ENCODE measurements around the gene KCTD2.

KCTD2 gene

GRCh38 chr17:75078284-75079022 lies 31.4 kb downstream of the KCTD2 start:
- no peak for DNase-seq

- no peak for DNase-seq
These were observed 32.0 kb downstream of the KCTD2 start for GRCh38 chr17:75079023-75079373.

- no peak for DNase-seq
These were observed 34.9 kb downstream of the KCTD2 start for GRCh38 chr17:75081611-75082540.

GRCh38 chr17:75082683-75083082 lies 35.7 kb downstream of the KCTD2 start:
- no peak for DNase-seq

GRCh38 chr17:75084039-75084660 lies 37.1 kb downstream of the KCTD2 start:
- no peak for DNase-seq

DNA sequence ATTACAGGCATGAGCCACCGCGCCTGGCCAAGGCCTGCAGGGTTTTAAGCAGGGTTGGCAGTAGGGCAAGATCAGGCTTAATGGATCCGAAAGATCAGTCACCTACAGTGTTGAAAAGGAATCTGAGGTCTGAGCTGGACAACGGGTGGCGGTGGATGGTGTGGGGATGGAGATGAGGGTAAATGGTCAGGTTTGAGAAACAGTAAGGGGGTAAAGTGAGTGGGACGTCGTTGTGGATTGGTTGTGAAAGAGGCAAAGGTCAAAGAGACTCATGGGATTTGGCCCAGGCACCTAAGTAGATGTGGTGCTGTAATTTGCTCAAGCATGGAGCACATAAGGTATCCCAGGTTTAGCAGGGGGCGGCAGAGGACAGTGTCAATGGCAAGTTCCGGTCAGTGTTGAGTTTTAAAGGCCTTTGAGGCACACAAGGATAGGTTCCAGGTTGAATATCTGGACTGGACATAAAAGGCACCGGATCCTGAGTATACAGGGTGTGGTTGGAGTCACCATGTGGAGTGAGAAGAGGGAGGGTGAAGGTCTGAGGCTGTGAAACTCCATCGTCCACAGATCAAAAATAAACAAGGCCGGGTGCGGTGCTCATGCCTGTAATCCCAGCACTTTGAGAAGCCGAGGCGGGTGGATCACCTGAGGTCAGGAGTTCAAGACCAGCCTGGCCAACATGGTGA lies 39.6 kb downstream of the KCTD2 start:
- DNase-seq = no peak

GRCh38 chr17:75087182-75087557 lies 40.1 kb downstream of the KCTD2 start:
- no peak for DNase-seq

DNA sequence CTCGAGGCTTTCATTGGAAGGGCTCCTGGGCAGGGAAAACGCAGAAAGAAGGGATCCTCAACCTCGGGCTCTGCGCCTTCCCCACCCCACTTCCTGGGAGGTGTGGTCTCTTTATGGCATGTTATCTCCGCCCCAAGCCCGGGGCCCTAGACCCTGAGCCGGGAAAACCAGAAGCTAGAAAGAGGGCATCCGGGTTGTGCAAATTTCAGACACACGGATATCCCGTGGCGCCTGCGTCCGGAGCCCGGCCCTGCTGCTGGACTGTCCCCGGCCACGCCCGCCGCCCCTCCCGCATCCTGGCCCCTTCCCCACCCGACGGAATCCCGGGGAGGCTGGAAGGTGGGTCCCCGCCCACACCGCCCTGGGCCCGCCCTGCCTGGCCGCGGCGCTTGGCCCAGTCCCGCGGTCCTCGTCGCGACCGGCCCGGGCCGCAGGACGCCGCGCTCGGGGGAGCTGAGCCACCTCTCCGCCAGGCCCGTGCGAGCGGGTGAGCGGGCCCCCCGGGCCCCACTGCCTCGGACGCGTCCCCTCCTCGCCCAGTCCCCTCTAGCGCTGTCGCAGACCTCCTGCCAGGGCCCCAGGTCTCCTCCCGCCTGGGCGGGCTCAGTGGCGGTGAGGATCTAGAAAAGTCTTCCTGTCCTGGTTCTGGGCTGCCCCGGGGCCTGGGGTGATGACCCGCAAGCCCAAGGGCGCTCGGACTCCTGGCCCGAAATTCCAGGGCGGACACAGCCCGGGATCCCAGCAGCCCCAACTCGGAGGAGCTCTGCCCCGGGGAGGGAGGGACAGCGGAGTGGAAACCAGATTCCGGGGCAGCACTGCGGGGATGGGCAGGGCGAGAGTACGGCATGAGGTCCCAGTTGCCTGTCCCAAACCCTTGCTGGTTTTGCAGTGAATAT lies 40.8 kb downstream of the KCTD2 start, which contains the start of gene SLC16A5:
Gene SLC16A5 (plus strand): TSS at position 397 of the 896 bp plus-strand sequence. CDS start 5,683 bp downstream, outside the sequence.
- peak; percentile 77 for DNase-seq

DNA sequence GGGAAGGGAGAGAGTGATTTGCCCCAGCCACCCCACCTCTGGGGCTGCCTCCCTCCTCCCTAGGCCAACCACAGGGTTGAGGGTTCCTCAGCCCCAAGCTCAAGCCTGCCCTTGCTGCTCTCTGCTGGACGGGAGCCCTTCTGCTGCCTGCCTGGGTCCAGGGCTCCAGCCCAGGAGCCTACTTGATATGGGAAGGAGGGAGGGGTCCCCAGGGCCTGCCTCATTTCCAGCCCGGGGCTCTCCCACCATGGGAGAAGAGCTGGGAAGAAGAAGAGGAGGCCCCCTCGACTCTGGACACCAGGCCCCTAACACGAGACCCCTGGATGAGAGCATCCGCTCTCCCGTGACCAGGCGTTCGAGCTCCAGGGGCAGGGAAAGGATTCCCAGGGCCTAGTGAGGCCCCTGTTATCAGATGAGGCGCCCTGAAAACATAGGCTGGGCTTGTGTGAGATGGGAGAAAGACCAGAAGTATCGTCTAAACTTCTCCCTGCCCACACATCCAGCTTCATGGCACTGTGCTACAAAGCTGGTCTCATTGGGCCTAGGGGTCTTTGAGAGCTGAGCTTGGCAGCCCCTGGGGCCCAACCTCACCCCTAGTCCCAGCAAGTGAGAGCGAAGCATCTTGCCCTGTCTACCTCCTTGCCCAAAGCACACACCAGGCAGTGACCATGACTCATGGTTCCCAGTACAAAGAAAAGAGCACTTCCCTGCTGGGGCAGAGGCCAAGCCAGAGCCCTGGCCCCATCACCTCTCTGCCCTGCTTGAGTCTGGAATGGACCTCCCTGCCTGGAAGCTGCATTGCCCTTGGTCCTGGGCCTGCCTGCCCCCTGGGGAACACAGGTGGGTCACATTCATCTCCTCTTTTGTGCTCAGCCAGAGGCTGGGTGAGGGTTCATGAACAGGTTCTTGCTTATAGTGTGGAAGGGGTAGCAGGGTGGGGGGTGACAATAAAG lies 41.7 kb downstream of the KCTD2 start:
- peak; percentile 35 for DNase-seq

GRCh38 chr17:75090871-75091854 lies 44.1 kb downstream of the KCTD2 start:
- no peak for DNase-seq

GRCh38 chr17:75091855-75092327 lies 44.9 kb downstream of the KCTD2 start:
- DNase-seq = no peak

GRCh38 chr17:75093548-75094158 lies 46.6 kb downstream of the KCTD2 start:
- DNase-seq = no peak

GRCh38 chr17:75094871-75095399 lies 47.9 kb downstream of the KCTD2 start:
- DNase-seq = no peak

DNA sequence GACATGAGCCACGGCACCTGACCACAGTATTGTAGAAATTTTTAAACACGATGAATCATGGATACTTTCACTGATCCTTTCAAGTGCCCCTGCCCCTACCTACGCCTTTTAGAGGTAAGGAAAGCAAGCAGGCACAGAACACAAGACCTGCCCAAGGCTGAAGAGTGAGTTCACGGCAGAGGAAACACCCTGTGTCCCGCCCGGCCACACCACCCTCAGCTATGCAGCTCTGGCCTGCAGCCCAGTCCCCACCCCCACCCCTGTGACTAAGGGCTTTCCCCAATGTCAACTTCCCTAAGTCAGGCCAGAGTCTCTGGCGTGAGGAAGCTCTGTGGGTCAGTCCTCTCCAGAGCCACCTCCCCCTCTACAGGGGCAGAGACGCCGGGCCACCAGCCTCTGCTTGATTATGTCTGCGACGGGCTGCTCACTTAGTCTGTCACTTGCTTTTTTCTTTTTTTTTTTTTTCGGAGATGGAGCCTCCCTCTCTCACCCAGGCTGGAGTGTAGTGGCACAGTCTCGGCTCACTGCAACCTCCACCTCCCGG lies 49.1 kb downstream of the KCTD2 start:
- peak; percentile 72 for DNase-seq

- no peak for DNase-seq
These were observed 50.8 kb downstream of the KCTD2 start for GRCh38 chr17:75097865-75098264.

DNA sequence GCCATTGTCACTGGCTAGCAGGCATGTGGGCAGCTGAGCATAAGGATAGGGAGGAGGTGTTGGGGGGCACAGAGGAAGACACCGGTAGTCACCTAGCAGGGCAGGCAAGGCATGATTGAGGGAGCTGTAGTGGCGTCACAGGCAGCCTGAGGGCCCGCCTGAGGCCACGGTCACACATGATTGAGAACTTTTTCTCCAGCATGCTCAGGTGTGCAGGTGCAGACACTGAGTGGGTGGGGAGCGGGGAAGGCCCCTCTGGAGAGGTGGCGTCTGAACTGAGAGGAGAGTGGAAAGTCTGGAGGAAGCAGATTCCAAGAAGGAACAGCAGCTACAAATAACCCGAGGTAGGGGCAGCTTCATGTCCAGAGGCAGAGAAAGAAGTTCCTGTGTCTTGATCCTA lies 51.8 kb downstream of the KCTD2 start:
- no peak for DNase-seq

- no peak for DNase-seq
These were observed 53.0 kb downstream of the KCTD2 start for GRCh38 chr17:75099881-75100595.
